DND-41 (cell line): ENCODE measurements around the gene BNC2.
"Not testable (repeated sequence)": the region's sequence is repeated elsewhere in the genome, so short reads cannot be mapped to it uniquely, and the experiment has no call there.

ENCODE experiments used
- ATAC-seq: fragments of 200-7000 bp; cut with Tn5 transposase; 3 replicates; pipeline ENCODE4 v1.9.1; 2021; ENCODE audit warnings: low read depth; ENCODE audit not compliant: insufficient read depth
- DNase-seq: peaks from one replicate; pipeline ENCODE4 v3.0.0-alpha.2; 2020
- H2AFZ ChIP-seq: 2 replicates; pipeline ENCODE4 v1.6.0; 2012; ENCODE audit warnings: low read depth, low read length
- H3K27ac ChIP-seq: 2 replicates; pipeline ENCODE4 v1.5.1; 2012; ENCODE audit warnings: low read length, inconsistent platforms
- H3K27me3 ChIP-seq: fragments of 200-600 bp; sonication (generic); 2 replicates; pipeline ENCODE4 v1.6.0; 2012; ENCODE audit warnings: low read length, mild to moderate bottlenecking, inconsistent platforms; ENCODE audit not compliant: insufficient read depth, poor library complexity
- H3K36me3 ChIP-seq: 2 replicates; pipeline ENCODE4 v1.5.1; 2012; ENCODE audit warnings: low read length, inconsistent platforms; ENCODE audit not compliant: insufficient read depth
- H3K4me1 ChIP-seq: 2 replicates; pipeline ENCODE4 v1.5.1; 2012; ENCODE audit warnings: mild to moderate bottlenecking, low read length; ENCODE audit not compliant: insufficient read depth
- H3K4me2 ChIP-seq: 2 replicates; pipeline ENCODE4 v1.6.0; 2012; ENCODE audit warnings: mild to moderate bottlenecking, moderate library complexity, low read length, inconsistent platforms; ENCODE audit not compliant: insufficient read depth
- H3K4me3 ChIP-seq, 2 experiments: fragments of 200-600 bp in 1 of 2; shearing (Covaris generic) in 1 of 2; 2 replicates each; pipeline ENCODE4 v1.5.1; 2012 to 2016; ENCODE audit warnings: inconsistent platforms in 2 of 2, low read length in 2 of 2, mild to moderate bottlenecking in 2 of 2, low read depth in 1 of 2, moderate library complexity in 1 of 2
- H3K79me2 ChIP-seq: 2 replicates; pipeline ENCODE4 v1.6.0; 2012; ENCODE audit warnings: low read length, inconsistent platforms; ENCODE audit not compliant: insufficient read depth
- H3K9ac ChIP-seq: 2 replicates; pipeline ENCODE4 v1.6.0; 2012; ENCODE audit warnings: low read depth, mild to moderate bottlenecking, inconsistent platforms, low read length, moderate library complexity
- H3K9me3 ChIP-seq: 2 replicates; pipeline ENCODE4 v1.5.1; 2012; ENCODE audit warnings: low read length, moderate library complexity, mild to moderate bottlenecking, inconsistent platforms; ENCODE audit not compliant: insufficient read depth, severe bottlenecking
- H4K20me1 ChIP-seq: 2 replicates; pipeline ENCODE4 v1.6.0; 2012; ENCODE audit warnings: low read length; ENCODE audit not compliant: insufficient read depth
- CTCF ChIP-seq: IDR thresholded peaks from 2 replicates; pipeline ENCODE4 v1.5.1; 2012; ENCODE audit warnings: borderline replicate concordance, low read length, moderate library complexity, mild to moderate bottlenecking; ENCODE audit not compliant: poor library complexity, severe bottlenecking; ENCODE audit errors: extremely low read depth
- EZH2 ChIP-seq: IDR thresholded peaks from 3 replicates; pipeline ENCODE4 v1.6.1; 2012; ENCODE audit warnings: borderline replicate concordance, low read depth, mild to moderate bottlenecking, moderate library complexity, low read length, inconsistent platforms; ENCODE audit not compliant: severe bottlenecking

BNC2 gene

GRCh38 chr9:16912197-16912596 lies 41.7 kb upstream of the BNC2 start:
- Histone ChIP-seq H3K4me1 (no peaks in the 10 kb centered on the region), H3K27me3 (no peaks in the 10 kb centered on the region), H3K9ac (no peak overlapping the region), H3K4me2 (no peak overlapping the region), H3K36me3 (no peaks in the 10 kb centered on the region), H2AFZ (no peak overlapping the region), H3K9me3 (no peaks in the 10 kb centered on the region), H3K4me3 (no peak overlapping the region), H3K27ac (no peak overlapping the region), H3K79me2 (no peaks in the 10 kb centered on the region), H4K20me1 (no peaks in the 10 kb centered on the region)
- DNase-seq (no peak), ATAC-seq (no peak)
- TF ChIP-seq CTCF (no peak), EZH2 (no peak)

GRCh38 chr9:16908206-16908605 lies 37.7 kb upstream of the BNC2 start:
- not testable (repeated sequence) for H3K4me1 ChIP-seq, H3K4me2 ChIP-seq, H3K27me3 ChIP-seq, H2AFZ ChIP-seq, H3K27ac ChIP-seq, H4K20me1 ChIP-seq, H3K79me2 ChIP-seq, H3K36me3 ChIP-seq, DNase-seq, H3K9me3 ChIP-seq, H3K9ac ChIP-seq, ATAC-seq, H3K4me3 ChIP-seq

GRCh38 chr9:16904655-16905054 lies 34.2 kb upstream of the BNC2 start:
- Histone ChIP-seq H3K4me3 (no peak overlapping the region), H3K4me2 (no peak overlapping the region), H3K9ac (no peak overlapping the region), H3K9me3 (no peaks in the 10 kb centered on the region), H3K79me2 (no peaks in the 10 kb centered on the region), H4K20me1 (no peaks in the 10 kb centered on the region), H2AFZ (no peak overlapping the region), H3K27me3 (no peaks in the 10 kb centered on the region), H3K27ac (no peak overlapping the region), H3K36me3 (no peaks in the 10 kb centered on the region), H3K4me1 (no peaks in the 10 kb centered on the region)
- TF ChIP-seq CTCF (no peak), EZH2 (no peak)
- ATAC-seq (no peak), DNase-seq (no peak)

GRCh38 chr9:16901590-16901989 lies 31.1 kb upstream of the BNC2 start:
- Histone ChIP-seq H3K9me3 (no peaks in the 10 kb centered on the region), H3K9ac (no peak overlapping the region), H3K4me2 (no peak overlapping the region), H3K36me3 (no peaks in the 10 kb centered on the region), H3K27me3 (no peaks in the 10 kb centered on the region), H4K20me1 (no peaks in the 10 kb centered on the region), H3K4me1 (no peaks in the 10 kb centered on the region), H3K79me2 (no peaks in the 10 kb centered on the region), H3K27ac (no peak overlapping the region), H3K4me3 (no peak overlapping the region), H2AFZ (no peak overlapping the region)
- no peak for DNase-seq
- no peak for ATAC-seq
- no peak for TF ChIP-seq CTCF
- TF ChIP-seq EZH2, result no peak
